HCT116 (cell line): ENCODE results near the gene MTUS2. TPM values are rescaled to one million over a fixed set of nuclear protein-coding genes. Genes with fewer than 3 reads are reported as not detected.
A peak's percentile ranks its signal among the peaks of the same experiment; 100 is the strongest.

ENCODE experiments used
- ATAC-seq: fragments of 200-7000 bp; cut with Tn5 transposase; 2 replicates; pipeline ENCODE4 v1.9.1; 2020; ENCODE audit warnings: mild to moderate bottlenecking, moderate library complexity
- BruUV-seq: library from RNA; stranded (reverse); fragments of 400-500 nt; replicated peaks from 2 replicates; lab custom pipeline; 2021; lab: Mats Ljungman, UMichigan
- CTCF ChIA-PET: fragments of 300-600 bp; sonication (Branson Sonifier 250); formaldehyde crosslinking; loops from one replicate; lab custom pipeline; 2021; ENCODE audit warnings: antibody characterized with exemption; lab: Charles Lee
- POLR2A ChIA-PET: fragments of 300-600, 350-600 bp; sonication (Branson Sonifier 250); formaldehyde crosslinking; loops from one replicate; lab custom pipeline; 2021; ENCODE audit warnings: antibody characterized with exemption; lab: Charles Lee
- RAD21 ChIA-PET, 2 experiments: fragments of 300-600 bp; sonication (Branson Sonifier 250); formaldehyde crosslinking; loops; one replicate each; lab custom pipeline; 2023; ENCODE audit warnings: low total read pairs in 2 of 2; ENCODE audit not compliant: uncharacterized antibody in 2 of 2, unreplicated experiment in 2 of 2, low non-redundant PET in 1 of 2; lab: Charles Lee
- DNase-seq: peaks from one replicate; pipeline ENCODE4 v3.0.0-alpha.2; 2010; ENCODE audit warnings: low read depth, low spot score
- H2AFZ ChIP-seq: fragments of 200-600 bp; shearing (Covaris generic), sonication (generic); 2 replicates; pipeline ENCODE4 v1.6.1; 2017; ENCODE audit warnings: low read depth, mixed run types, mixed read lengths, antibody characterized with exemption, low read length; ENCODE audit not compliant: poor library complexity, severe bottlenecking
- H3K27ac ChIP-seq: 2 replicates; pipeline ENCODE4 v1.5.1; 2012; ENCODE audit warnings: low read depth, low read length
- H3K27me3 ChIP-seq: fragments of 200-600 bp; sonication (generic); 2 replicates; pipeline ENCODE4 v1.6.1; 2016; ENCODE audit warnings: mixed run types, low read length, mixed read lengths; ENCODE audit not compliant: insufficient read depth
- H3K36me3 ChIP-seq, 2 experiments: fragments of 200-500 bp in 1 of 2; fragments of 200-600 bp in 1 of 2; sonication (Bioruptor generic) in 1 of 2; sonication (generic) in 1 of 2; 2 replicates each; pipeline versions ENCODE4 v1.5.1 to v1.6.1; 2014 to 2016; ENCODE audit warnings: low read length in 2 of 2, inconsistent platforms in 1 of 2, mixed read lengths in 1 of 2, mixed run types in 1 of 2; ENCODE audit not compliant: insufficient read depth in 2 of 2, control insufficient read depth in 1 of 2
- H3K4me1 ChIP-seq, 2 experiments: fragments of 200-600 bp in 1 of 2; sonication (generic) in 1 of 2; 2 replicates each; pipeline versions ENCODE4 v1.5.1 to v1.6.1; 2012 to 2017; ENCODE audit warnings: low read length in 2 of 2, inconsistent platforms in 1 of 2, mild to moderate bottlenecking in 1 of 2, mixed read lengths in 1 of 2, mixed run types in 1 of 2, moderate library complexity in 1 of 2; ENCODE audit not compliant: insufficient read depth in 2 of 2, control insufficient read depth in 1 of 2
- H3K4me2 ChIP-seq: fragments of 200-600 bp; sonication (generic); 2 replicates; pipeline ENCODE4 v1.6.1; 2017; ENCODE audit warnings: mixed run types, low read length, mixed read lengths
- H3K4me3 ChIP-seq, 2 experiments: fragments of 200-600 bp in 1 of 2; sonication (generic) in 1 of 2; replicated peaks in 1 of 2; 2 replicates each; pipeline ENCODE4 v1.5.1; 2011 to 2016; ENCODE audit warnings: low read length in 2 of 2, control low read depth in 1 of 2, low read depth in 1 of 2, mild to moderate bottlenecking in 1 of 2, mixed read lengths in 1 of 2, mixed run types in 1 of 2
- H3K79me2 ChIP-seq: fragments of 200-600 bp; sonication (generic); 2 replicates; pipeline ENCODE4 v1.6.1; 2017; ENCODE audit warnings: mild to moderate bottlenecking, mixed run types, low read length, moderate library complexity, mixed read lengths; ENCODE audit not compliant: insufficient read depth
- H3K9ac ChIP-seq: fragments of 200-600 bp; sonication (generic); 2 replicates; pipeline ENCODE4 v1.6.1; 2016; ENCODE audit warnings: low read length, mixed read lengths
- H3K9me2 ChIP-seq: fragments of 200-600 bp; sonication (generic), shearing (Covaris generic); 2 replicates; pipeline ENCODE4 v1.6.1; 2017; ENCODE audit warnings: mixed run types, mild to moderate bottlenecking, moderate library complexity; ENCODE audit not compliant: insufficient read depth
- H3K9me3 ChIP-seq, 2 experiments: fragments of 200-500 bp in 1 of 2; fragments of 200-600 bp in 1 of 2; sonication (Bioruptor generic) in 1 of 2; sonication (generic) in 1 of 2; 2 replicates each; pipeline ENCODE4 v1.6.1; 2014 to 2017; ENCODE audit warnings: low read length in 2 of 2, mixed read lengths in 2 of 2, inconsistent platforms in 1 of 2, low read depth in 1 of 2, mild to moderate bottlenecking in 1 of 2, mixed run types in 1 of 2, moderate library complexity in 1 of 2; ENCODE audit not compliant: control insufficient read depth in 1 of 2, insufficient read depth in 1 of 2
- H4K20me1 ChIP-seq: fragments of 200-600 bp; sonication (generic), shearing (Covaris generic); 2 replicates; pipeline ENCODE4 v1.6.1; 2017; ENCODE audit warnings: mixed run types, mild to moderate bottlenecking, moderate library complexity; ENCODE audit not compliant: insufficient read depth
- CBX3 ChIP-seq: IDR thresholded peaks from 2 replicates; pipeline ENCODE4 v1.6.1; 2012; ENCODE audit warnings: low read depth
- ELF1 ChIP-seq: IDR thresholded peaks from 2 replicates; pipeline ENCODE4 v1.6.1; 2012; ENCODE audit warnings: low read depth, borderline replicate concordance
- EZH2phosphoT487 ChIP-seq: fragments of 200-600 bp; IDR thresholded peaks from 2 replicates; pipeline ENCODE4 v1.6.1; 2018; ENCODE audit warnings: antibody characterized with exemption, borderline replicate concordance
- JUND ChIP-seq: IDR thresholded peaks from 2 replicates; pipeline ENCODE4 v1.6.1; 2012
- SRF ChIP-seq: IDR thresholded peaks from 2 replicates; pipeline ENCODE4 v1.6.1; 2012; ENCODE audit warnings: low read depth
- intact Hi-C: fragments of 100-400 bp; cut with micrococcal nuclease; formaldehyde crosslinking; loops from 2 replicates; pipeline ENCODE4 v1.10.0; 2022
- total RNA-seq: library from RNA; stranded (reverse); gene quantifications from one replicate; pipeline ENCODE4 v1.2.1, GENCODE V29; 2021; ENCODE audit not compliant: unreplicated experiment
- TF ChIP-seq, protein P1 (sequence below), 3 experiments: fragments of 200-600 bp in 1 of 3; sonication (generic) in 1 of 3; IDR thresholded peaks in 2 of 3; conservative IDR thresholded peaks in 1 of 3; 2 replicates each; pipeline ENCODE4 v1.5.1; 2012 to 2017; ENCODE audit warnings: low read depth in 2 of 3, low read length in 2 of 3, antibody characterized with exemption in 1 of 3, borderline replicate concordance in 1 of 3, control low read depth in 1 of 3, mild to moderate bottlenecking in 1 of 3, mixed read lengths in 1 of 3, mixed run types in 1 of 3, moderate library complexity in 1 of 3; ENCODE audit not compliant: insufficient read depth in 1 of 3
- TF ChIP-seq, protein P2 (sequence below): IDR thresholded peaks from 2 replicates; pipeline ENCODE4 v1.6.1; 2012

The MTUS2 gene
- total RNA-seq, 1 experiment from 2014 or later: 0.02 TPM

DNA sequence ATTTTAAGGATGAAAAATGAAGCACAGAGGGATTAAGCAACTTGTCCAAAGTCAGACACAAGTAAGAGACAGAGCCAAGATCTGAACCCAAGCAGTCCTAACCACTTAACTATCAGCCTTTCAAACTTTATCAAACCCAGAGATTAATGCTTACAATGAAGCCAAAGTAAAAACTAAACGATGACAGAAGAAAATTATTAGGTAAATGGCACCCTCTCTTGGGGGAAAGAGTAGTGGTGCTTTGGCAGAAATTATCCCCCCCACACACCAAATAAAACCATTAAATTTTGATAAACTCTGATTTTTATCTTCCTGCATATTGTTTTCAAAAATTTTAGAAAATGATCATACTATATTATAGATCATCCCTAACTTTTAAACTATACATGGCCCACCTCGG, 446.1 kb downstream of the MTUS2 start:
- Histone ChIP-seq H2AFZ (no peak overlapping the region), H3K9ac (no peak overlapping the region), H3K27me3 (peaks cover 61% of the 10 kb centered on the region), H3K79me2 (no peaks in the 10 kb centered on the region), H3K4me3 (no peak overlapping the region), H3K9me3 (no peaks in the 10 kb centered on the region), H3K27ac (no peak overlapping the region), H3K9me2 (no peaks in the 10 kb centered on the region), H3K4me2 (no peak overlapping the region), H3K4me1 (no peaks in the 10 kb centered on the region), H4K20me1 (no peaks in the 10 kb centered on the region), H3K36me3 (no peaks in the 10 kb centered on the region)
- DNase-seq (no peak), ATAC-seq (no peak)
- TF ChIP-seq, protein P1, sequence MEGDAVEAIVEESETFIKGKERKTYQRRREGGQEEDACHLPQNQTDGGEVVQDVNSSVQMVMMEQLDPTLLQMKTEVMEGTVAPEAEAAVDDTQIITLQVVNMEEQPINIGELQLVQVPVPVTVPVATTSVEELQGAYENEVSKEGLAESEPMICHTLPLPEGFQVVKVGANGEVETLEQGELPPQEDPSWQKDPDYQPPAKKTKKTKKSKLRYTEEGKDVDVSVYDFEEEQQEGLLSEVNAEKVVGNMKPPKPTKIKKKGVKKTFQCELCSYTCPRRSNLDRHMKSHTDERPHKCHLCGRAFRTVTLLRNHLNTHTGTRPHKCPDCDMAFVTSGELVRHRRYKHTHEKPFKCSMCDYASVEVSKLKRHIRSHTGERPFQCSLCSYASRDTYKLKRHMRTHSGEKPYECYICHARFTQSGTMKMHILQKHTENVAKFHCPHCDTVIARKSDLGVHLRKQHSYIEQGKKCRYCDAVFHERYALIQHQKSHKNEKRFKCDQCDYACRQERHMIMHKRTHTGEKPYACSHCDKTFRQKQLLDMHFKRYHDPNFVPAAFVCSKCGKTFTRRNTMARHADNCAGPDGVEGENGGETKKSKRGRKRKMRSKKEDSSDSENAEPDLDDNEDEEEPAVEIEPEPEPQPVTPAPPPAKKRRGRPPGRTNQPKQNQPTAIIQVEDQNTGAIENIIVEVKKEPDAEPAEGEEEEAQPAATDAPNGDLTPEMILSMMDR (IDR thresholded peaks at IDR 0.05 in 2 of 3, conservative IDR thresholded peaks at IDR 0.05 in 1 of 3; ENCODE audit: borderline replicate concordance in 1 of 3, insufficient read depth in 1 of 3, low read depth in 2 of 3, low read length in 2 of 3): peak in 1 of 3 experiments; percentile 16; a peak in 1 of 6 replicates
- TF ChIP-seq JUND: no peak
- no peak for TF ChIP-seq EZH2phosphoT487
- intact Hi-C loops: no loop called here
- ChIA-PET POLR2A (no interaction called here), CTCF (no interaction called here), RAD21 (no interaction called here)
- BruUV-seq: no TSS peak

DNA sequence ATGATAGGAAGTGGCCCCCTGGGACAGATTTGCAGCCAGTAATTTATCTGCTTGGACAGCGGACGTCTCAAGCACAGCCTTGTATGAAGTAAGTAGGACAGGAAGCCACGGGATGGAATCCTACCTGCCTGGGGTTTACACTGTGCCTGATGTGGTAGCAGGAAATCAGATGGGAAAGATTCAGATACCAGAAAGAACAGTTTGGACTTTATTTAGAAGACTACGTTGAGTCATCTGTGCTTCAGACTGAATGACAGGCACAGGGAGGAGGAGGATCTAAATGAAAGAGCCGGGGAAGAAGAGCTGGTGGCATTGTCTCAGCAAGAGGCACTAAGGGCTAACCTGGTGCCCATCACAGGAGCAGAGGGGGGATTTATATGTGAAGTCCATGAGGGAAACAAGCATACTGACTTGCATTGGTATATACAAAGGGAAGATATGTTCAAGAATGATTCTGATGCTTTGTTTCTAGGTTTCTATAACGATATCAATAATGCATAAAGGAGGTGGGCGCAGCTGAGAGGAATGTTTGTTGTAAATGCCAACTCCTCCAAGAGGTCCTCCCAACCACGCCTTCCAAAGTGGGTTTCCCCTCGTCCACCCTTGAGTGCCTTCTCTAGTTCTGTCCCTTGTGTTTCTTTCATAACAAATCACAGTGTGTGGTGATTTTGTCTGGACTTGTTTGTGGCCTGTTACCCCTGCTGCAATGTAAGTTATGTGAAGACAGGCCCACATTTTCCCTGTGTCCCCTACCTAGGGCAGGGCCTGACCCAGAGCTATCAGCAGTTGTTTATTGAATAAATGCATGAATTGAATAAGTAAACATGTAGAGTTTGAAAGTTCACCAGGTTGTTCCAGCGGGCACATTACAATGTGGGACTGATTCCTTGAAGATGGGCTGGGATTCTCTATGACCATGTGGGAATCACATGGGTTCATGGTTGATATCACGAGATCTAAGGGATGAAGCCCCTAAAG, 446.9 kb downstream of the MTUS2 start:
- ChIA-PET POLR2A (no interaction called here), CTCF (no interaction called here), RAD21 (no interaction called here)
- H3K4me1 ChIP-seq: no peaks in the 10 kb centered on the region
- BruUV-seq: no TSS peak
- H3K36me3 ChIP-seq: no peaks in the 10 kb centered on the region
- H3K27ac ChIP-seq: no peak overlapping the region
- H2AFZ ChIP-seq: no peak overlapping the region
- no peak overlapping the region for H3K9ac ChIP-seq
- intact Hi-C loops: no loop called here
- H4K20me1 ChIP-seq: no peaks in the 10 kb centered on the region
- H3K9me2 ChIP-seq: no peaks in the 10 kb centered on the region
- H3K79me2 ChIP-seq: no peaks in the 10 kb centered on the region
- no peaks in the 10 kb centered on the region for H3K9me3 ChIP-seq
- H3K4me3 ChIP-seq: no peak overlapping the region
- H3K27me3 ChIP-seq: peaks cover 63% of the 10 kb centered on the region
- ATAC-seq (no peak), DNase-seq (no peak)
- TF ChIP-seq ELF1 (no peak), CBX3 (no peak), SRF (no peak)
- TF ChIP-seq, protein P2, sequence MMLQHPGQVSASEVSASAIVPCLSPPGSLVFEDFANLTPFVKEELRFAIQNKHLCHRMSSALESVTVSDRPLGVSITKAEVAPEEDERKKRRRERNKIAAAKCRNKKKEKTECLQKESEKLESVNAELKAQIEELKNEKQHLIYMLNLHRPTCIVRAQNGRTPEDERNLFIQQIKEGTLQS: no peak
- H3K4me2 ChIP-seq: no peak overlapping the region
